ENCODE results near the gene MCM3.

The MCM3 gene

DNA sequence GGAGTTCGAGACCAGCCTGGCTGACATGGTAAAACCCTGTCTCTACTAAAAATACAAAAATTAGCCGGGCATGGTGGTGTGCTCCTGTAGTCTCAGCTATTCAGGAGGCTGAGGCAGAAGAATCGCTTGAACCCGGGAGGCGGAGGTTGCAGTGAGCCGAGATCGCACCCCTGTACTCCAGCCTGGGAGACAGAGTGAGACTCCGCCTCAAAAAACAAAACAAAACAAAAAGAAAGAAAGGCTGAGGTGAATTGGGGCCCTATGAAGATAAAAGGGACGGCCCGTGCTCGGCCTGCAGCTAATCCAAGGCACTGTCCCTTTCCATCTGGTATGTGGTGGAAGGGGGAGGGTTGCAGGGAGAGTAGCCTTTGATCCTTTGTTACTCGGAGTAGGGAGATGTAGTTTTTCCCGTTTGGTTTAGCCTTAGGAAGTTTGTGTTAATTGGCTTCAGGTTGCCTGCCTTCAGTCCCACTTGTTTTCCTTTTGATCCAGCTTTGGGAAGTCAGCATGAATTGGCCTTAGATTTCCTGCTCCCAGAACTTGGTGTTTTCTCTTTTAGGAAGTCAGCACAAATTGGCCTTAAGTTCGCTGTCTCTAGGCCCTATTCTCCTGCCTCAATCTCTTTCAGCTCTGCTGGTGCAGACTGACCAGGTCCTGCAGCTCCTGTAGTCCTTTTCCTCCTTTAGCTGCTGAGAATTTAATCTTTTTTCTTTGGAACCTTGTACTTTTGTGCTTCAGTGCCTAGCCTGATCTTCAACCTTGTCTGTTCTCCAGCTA, 41.3 kb upstream of the MCM3 start:
- no peak for DNase-seq (ENCODE audit: extremely low read depth, low read depth)
- TF ChIP-seq, protein P1, sequence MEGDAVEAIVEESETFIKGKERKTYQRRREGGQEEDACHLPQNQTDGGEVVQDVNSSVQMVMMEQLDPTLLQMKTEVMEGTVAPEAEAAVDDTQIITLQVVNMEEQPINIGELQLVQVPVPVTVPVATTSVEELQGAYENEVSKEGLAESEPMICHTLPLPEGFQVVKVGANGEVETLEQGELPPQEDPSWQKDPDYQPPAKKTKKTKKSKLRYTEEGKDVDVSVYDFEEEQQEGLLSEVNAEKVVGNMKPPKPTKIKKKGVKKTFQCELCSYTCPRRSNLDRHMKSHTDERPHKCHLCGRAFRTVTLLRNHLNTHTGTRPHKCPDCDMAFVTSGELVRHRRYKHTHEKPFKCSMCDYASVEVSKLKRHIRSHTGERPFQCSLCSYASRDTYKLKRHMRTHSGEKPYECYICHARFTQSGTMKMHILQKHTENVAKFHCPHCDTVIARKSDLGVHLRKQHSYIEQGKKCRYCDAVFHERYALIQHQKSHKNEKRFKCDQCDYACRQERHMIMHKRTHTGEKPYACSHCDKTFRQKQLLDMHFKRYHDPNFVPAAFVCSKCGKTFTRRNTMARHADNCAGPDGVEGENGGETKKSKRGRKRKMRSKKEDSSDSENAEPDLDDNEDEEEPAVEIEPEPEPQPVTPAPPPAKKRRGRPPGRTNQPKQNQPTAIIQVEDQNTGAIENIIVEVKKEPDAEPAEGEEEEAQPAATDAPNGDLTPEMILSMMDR (IDR thresholded peaks at IDR 0.05; ENCODE audit: low read depth, low read length) = no peak

DNA sequence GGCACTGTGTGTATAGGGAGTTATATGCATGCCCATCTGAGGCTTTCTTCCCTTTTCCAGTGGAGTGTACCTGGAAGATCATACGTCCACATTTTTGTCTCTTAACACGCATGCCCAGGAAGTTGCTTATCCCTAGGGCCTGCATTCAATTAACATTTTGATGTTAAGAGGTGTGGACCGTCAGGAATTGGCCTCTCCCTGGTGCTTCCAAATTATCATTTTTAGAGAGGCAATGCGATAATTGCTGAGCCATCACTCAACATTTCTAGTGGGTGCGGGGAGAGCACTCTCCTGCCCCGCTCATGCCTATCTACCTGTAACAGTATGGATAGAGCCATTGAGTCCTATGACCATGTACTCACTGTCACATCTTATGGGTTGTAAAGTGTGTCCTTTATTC, 39.6 kb upstream of the MCM3 start:
- no peak for DNase-seq (ENCODE audit: extremely low read depth, low read depth)
- TF ChIP-seq, protein P1 (IDR thresholded peaks at IDR 0.05; ENCODE audit: low read depth, low read length) = no peak

DNA sequence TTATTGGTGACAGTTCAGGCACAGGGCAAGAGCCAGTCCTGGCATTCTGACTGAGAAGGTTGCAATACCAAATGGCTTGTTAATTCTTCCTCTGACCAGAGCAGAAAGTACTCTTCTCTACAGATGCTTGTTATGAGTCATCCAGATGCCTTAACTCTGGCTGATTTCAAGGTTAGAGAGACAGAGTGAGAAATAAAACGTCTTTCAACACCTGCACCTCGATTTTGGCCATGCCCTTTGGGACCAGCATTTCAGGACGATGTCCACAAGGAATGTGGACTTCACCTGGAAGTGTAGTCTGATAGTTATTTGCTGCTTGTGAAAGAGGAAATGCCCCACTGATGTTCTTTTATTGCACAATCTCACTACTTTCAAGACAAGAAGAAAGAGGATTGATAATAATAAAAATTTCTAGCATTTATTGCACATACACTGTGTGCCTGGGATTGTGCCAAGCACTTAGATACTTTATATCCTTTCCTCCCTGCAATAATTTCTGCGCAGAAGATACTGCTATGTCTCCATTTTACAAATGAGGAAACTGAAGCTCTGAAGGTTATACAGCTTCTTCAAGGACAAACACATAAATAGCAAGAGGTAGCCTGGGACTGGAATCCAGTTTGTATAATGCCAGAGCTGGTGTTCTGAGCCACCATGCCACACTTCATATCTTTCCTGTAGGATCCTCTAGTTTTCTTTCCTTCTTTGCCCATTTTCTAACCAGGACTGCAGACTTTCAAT, 33.5 kb upstream of the MCM3 start:
- TF ChIP-seq, protein P1 (IDR thresholded peaks at IDR 0.05; ENCODE audit: low read depth, low read length) = no peak
- DNase-seq (ENCODE audit: extremely low read depth, low read depth) = no peak

DNA sequence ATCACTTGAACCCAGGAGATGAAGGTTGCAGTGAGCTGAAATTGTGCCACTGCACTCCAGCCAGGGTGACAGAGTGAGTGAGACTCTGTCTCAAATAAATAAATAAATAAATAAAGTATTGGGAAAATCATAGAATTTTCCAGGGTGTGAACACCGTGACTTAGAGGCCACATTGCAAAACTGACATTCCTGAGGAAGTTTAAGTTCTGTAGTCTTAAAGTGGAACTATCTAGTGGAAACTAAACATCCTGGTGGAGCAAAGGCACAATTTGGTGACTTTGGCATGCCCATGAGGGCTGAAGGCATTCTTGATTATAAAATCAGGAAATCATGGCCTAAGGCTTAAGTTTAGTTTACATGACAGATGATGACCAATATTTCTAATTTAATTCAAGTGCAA, 32.7 kb upstream of the MCM3 start:
- TF ChIP-seq, protein P1 (IDR thresholded peaks at IDR 0.05; ENCODE audit: low read depth, low read length) = no peak
- DNase-seq (ENCODE audit: extremely low read depth, low read depth) = no peak

- TF ChIP-seq, protein P1 (IDR thresholded peaks at IDR 0.05; ENCODE audit: low read depth, low read length) = no peak
These were observed 30.2 kb upstream of the MCM3 start for GRCh38 chr6:52314752-52315151.

GRCh38 chr6:52312461-52312860, 27.9 kb upstream of the MCM3 start:
- DNase-seq (ENCODE audit: extremely low read depth, low read depth) = no peak
- TF ChIP-seq, protein P1 (IDR thresholded peaks at IDR 0.05; ENCODE audit: low read depth, low read length) = no peak

More at GRCh38 chr6:52314752-52315151, 30.2 kb upstream of the MCM3 start:
- no peak for DNase-seq (ENCODE audit: extremely low read depth, low read depth)

DNA sequence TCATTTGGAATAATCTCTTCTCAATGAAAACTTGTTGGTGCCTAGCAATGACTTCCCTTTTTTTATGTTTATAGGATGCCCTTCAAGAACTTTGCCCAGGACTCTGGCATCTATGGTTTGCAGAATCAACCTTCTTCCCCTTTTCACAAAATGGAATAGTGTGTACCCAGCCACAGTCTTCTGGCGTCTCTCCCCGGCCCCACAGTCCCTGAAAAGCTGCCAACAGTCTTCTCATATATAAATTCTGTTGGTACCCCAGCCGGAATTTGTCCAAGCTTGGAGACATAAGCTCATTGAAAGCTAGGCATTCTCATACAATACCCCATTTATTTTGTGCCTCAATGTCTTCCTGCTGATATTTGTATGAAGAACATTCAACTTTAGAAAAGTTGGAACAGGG, 26.4 kb upstream of the MCM3 start:
- DNase-seq (ENCODE audit: extremely low read depth, low read depth) = no peak
- TF ChIP-seq, protein P1 (IDR thresholded peaks at IDR 0.05; ENCODE audit: low read depth, low read length) = no peak

Data from AG09319 (cell line).